DOHH2 (cell line): ENCODE measurements around the gene RNF215.

Experiments
- H3F3A ChIP-seq: fragments of 200-600 bp; sonication (generic), shearing (Covaris generic); 2 replicates; pipeline ENCODE4 v1.6.0; 2016; ENCODE audit warnings: antibody characterized with exemption, mild to moderate bottlenecking; ENCODE audit not compliant: control insufficient read depth, insufficient read depth
- H3K27ac ChIP-seq: fragments of 200-600 bp; sonication (generic); 2 replicates; pipeline ENCODE4 v1.5.1; 2014; ENCODE audit warnings: low read depth, mild to moderate bottlenecking, low read length, moderate library complexity
- H3K27me3 ChIP-seq: fragments of 200-600 bp; sonication (generic); 2 replicates; pipeline ENCODE4 v1.6.1; 2014; ENCODE audit warnings: mild to moderate bottlenecking, low read length, mixed read lengths; ENCODE audit not compliant: control insufficient read depth
- H3K36me3 ChIP-seq: fragments of 200-600 bp; sonication (generic); 2 replicates; pipeline ENCODE4 v1.6.1; 2014; ENCODE audit warnings: mild to moderate bottlenecking, low read length, moderate library complexity, mixed read lengths; ENCODE audit not compliant: control insufficient read depth
- H3K4me1 ChIP-seq: fragments of 200-600 bp; sonication (generic); 2 replicates; pipeline ENCODE4 v1.6.1; 2014; ENCODE audit warnings: mild to moderate bottlenecking, low read length, mixed read lengths; ENCODE audit not compliant: control insufficient read depth
- H3K4me2 ChIP-seq: fragments of 200-600 bp; sonication (generic); 2 replicates; pipeline ENCODE4 v1.6.0; 2014; ENCODE audit warnings: mild to moderate bottlenecking, low read length, moderate library complexity
- H3K4me3 ChIP-seq: fragments of 200-600 bp; sonication (generic); 2 replicates; pipeline ENCODE4 v1.5.1; 2014; ENCODE audit warnings: mild to moderate bottlenecking, low read length, mixed read lengths
- H3K79me2 ChIP-seq: fragments of 200-600 bp; sonication (generic); 2 replicates; pipeline ENCODE4 v1.6.1; 2014; ENCODE audit warnings: mild to moderate bottlenecking, low read length, mixed read lengths; ENCODE audit not compliant: control insufficient read depth
- H3K9me2 ChIP-seq: fragments of 200-600 bp; sonication (generic); replicated peaks from 2 replicates; pipeline ENCODE4 v1.6.1; 2014; ENCODE audit warnings: mild to moderate bottlenecking, low read length, mixed read lengths; ENCODE audit not compliant: control insufficient read depth
- H3K9me3 ChIP-seq: fragments of 200-600 bp; sonication (generic); 2 replicates; pipeline ENCODE4 v1.6.1; 2014; ENCODE audit warnings: antibody characterized with exemption, low read length, mixed read lengths; ENCODE audit not compliant: control insufficient read depth, insufficient read depth
- H4K20me1 ChIP-seq: fragments of 200-600 bp; sonication (generic); 2 replicates; pipeline ENCODE4 v1.6.0; 2014; ENCODE audit warnings: low read depth, mild to moderate bottlenecking, antibody characterized with exemption, low read length, moderate library complexity; ENCODE audit not compliant: control insufficient read depth, insufficient read depth
- CTCF ChIP-seq: fragments of 200-600 bp; sonication (generic); IDR thresholded peaks from one replicate; pipeline ENCODE4 v1.5.1; 2014; ENCODE audit warnings: antibody characterized with exemption, mild to moderate bottlenecking, low read depth, low read length; ENCODE audit not compliant: poor library complexity, severe bottlenecking
- EZH2phosphoT487 ChIP-seq: fragments of 200-600 bp; sonication (generic); IDR thresholded peaks from 2 replicates; pipeline ENCODE4 v1.6.1; 2017; ENCODE audit warnings: borderline replicate concordance, mild to moderate bottlenecking, antibody characterized with exemption, low read length, moderate library complexity, mixed read lengths

The RNF215 gene

GRCh38 chr22:30361916-30362650 is 25.1 kb downstream of the RNF215 start:
- Histone ChIP-seq H3K4me1 (peaks cover 4% of the 10 kb centered on the region), H3K4me3 (no peak overlapping the region), H3F3A (no peaks in the 10 kb centered on the region), H3K4me2 (no peak overlapping the region), H3K27me3 (no peaks in the 10 kb centered on the region), H3K79me2 (no peaks in the 10 kb centered on the region), H4K20me1 (no peaks in the 10 kb centered on the region), H3K9me3 (no peaks in the 10 kb centered on the region), H3K36me3 (no peaks in the 10 kb centered on the region), H3K9me2 (no peaks in the 10 kb centered on the region), H3K27ac (no peak overlapping the region)
- TF ChIP-seq CTCF (no peak), EZH2phosphoT487 (no peak)

DNA sequence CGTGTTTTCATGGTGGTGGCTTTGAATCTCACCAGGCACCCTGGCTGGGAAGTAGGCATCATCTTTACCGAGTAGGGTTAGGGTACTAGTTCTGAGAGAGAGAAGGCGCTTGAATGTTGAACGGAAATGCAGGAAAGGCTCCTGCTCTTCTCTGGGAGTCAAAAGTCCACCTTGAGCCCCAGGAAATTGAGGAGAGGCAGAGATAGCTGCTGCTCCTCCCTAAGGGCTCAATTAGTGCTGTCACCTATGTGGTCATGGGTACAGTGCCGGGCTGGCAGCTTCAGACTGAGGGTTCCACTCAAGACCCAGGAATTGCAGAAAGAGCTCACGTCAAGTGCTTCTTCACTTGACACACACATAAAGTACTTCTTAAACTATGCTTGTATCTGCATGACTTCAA is 28.7 kb downstream of the RNF215 start:
- H3K27ac ChIP-seq: no peak overlapping the region
- H3F3A ChIP-seq: no peaks in the 10 kb centered on the region
- TF ChIP-seq EZH2phosphoT487 (no peak), CTCF (no peak)

DNA sequence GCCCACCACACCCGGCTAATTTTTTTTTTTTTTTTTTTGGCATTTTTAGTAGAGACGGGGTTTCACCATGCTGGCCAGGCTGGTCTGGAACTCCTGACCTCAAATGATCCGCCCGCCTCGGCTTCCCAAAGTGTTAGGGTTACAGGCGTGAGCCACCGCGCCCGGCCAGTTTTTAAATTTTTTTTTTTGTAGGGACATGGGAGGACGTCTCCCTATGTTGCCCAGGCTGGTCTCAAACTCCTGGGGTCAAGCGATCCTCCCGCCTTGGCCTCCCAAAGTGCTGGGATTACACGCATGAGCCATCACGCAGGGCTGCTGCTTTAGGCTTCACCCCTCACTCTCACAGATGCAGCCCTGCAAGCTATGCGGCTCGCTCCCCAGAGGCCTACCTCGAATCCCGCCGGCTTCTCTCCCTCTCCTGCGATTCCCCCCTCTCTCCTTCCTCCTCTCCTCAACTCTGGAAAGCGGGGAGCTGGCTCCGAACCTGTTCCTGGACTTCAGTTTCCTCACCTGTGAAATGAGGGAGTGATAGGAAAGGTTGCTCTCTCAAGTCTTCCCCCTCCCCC is 29.5 kb downstream of the RNF215 start:
- no peaks in the 10 kb centered on the region for H3F3A ChIP-seq
- H3K36me3 ChIP-seq: peaks cover 22% of the 10 kb centered on the region
- peaks cover 22% of the 10 kb centered on the region for H3K4me1 ChIP-seq
- H3K4me2 ChIP-seq: peak overlapping the region; percentile 92
- no peaks in the 10 kb centered on the region for H3K9me2 ChIP-seq
- TF ChIP-seq CTCF (no peak), EZH2phosphoT487 (no peak)
- no peak overlapping the region for H3K4me3 ChIP-seq
- H3K27me3 ChIP-seq: no peaks in the 10 kb centered on the region
- H3K79me2 ChIP-seq: peaks cover 36% of the 10 kb centered on the region
- peaks cover 16% of the 10 kb centered on the region for H4K20me1 ChIP-seq
- no peak overlapping the region for H3K27ac ChIP-seq
- no peaks in the 10 kb centered on the region for H3K9me3 ChIP-seq

More for the DNA sequence above, 28.7 kb downstream of the RNF215 start:
- H3K4me3 ChIP-seq: no peak overlapping the region
- no peaks in the 10 kb centered on the region for H3K9me3 ChIP-seq
- H3K4me2 ChIP-seq: no peak overlapping the region
- H3K27me3 ChIP-seq: no peaks in the 10 kb centered on the region
- H3K4me1 ChIP-seq: peaks cover 22% of the 10 kb centered on the region
- peaks cover 18% of the 10 kb centered on the region for H3K36me3 ChIP-seq
- peaks cover 16% of the 10 kb centered on the region for H4K20me1 ChIP-seq
- H3K9me2 ChIP-seq: no peaks in the 10 kb centered on the region
- peaks cover 31% of the 10 kb centered on the region for H3K79me2 ChIP-seq
